Endometrial microvascular endothelial cells (primary cell): ENCODE measurements around the gene CD248. TPM values are rescaled to one million over a fixed set of nuclear protein-coding genes. Genes with fewer than 3 reads are reported as not detected.

Experiments
- in situ Hi-C: cut with HindIII; loops from 2 replicates; pipeline ENCODE4 v1.10.0; 2017; ENCODE audit warnings: low sequenced_read_pairs, low pct_unique_long_range_greater_than_20kb; ENCODE audit errors: inconsistent ontology term
- total RNA-seq: library from RNA; depleted of rRNA; stranded (reverse); fragments of >200 nt; gene quantifications from one replicate; pipeline ENCODE4 v1.2.3, GENCODE V29; 2015; ENCODE audit errors: inconsistent ontology term

CD248 gene
- total RNA-seq, 1 donor from 2014 or later: 2.0 TPM

DNA sequence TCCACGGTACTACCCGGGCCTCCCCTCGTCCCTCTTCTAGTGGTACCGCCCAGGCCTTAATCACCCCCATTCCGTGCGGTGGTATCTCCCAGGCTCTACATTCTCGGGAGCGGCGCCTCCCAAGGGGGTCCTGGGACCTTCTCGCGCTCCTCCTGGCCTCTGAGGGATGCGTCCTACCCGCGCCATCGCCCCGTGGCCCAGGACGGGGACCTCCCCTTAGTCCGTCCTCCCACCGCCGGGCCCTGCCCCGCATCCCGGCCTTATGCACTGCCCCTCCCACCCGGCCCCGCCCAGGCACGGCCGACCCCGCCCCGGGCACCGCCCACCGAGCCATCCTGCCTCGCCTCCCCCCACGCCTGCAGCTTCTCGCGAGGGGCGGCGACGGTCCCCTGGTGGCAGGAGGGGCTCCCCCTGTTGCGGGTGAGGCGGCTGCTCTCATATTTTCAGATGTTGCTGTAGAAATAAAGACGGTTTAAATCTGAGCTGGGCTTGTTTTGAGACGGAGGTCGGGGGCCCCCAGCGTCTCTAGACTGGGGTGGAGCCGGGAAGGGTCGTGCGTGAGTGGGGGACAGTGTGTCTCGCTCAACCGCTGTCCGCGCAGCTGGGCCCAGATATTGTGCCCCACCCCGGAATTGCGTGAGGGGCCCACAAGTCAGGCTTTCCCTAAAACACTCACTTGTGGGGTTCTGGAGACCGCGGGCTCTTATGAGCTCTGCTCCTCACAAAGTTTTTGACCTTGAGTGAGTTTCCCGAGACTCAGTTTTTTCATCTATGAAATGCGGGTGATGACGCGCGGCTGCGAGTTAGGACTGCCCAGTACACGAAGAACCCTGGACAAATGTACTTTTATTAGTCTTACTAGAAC is 49.2 kb downstream of the CD248 start:
- in situ Hi-C loops: no loop called here

DNA sequence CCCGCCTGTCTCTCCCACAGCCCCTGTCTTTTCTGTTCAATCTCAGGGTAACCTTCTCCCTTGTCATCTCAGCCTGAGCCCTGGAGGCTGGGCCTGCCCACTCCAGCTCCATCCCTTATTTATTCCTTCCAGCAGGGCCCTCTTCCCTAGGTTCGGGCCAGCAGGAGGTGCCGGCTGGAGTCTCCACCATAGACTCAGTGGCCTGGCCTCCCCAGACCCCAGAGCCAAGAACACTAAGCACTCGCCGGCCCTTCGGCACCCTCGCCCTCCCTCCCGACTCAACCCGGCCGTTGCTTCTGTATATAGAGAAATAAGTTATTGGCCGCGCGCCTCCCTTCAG is 49.8 kb downstream of the CD248 start:
- in situ Hi-C loops: no loop called here

DNA sequence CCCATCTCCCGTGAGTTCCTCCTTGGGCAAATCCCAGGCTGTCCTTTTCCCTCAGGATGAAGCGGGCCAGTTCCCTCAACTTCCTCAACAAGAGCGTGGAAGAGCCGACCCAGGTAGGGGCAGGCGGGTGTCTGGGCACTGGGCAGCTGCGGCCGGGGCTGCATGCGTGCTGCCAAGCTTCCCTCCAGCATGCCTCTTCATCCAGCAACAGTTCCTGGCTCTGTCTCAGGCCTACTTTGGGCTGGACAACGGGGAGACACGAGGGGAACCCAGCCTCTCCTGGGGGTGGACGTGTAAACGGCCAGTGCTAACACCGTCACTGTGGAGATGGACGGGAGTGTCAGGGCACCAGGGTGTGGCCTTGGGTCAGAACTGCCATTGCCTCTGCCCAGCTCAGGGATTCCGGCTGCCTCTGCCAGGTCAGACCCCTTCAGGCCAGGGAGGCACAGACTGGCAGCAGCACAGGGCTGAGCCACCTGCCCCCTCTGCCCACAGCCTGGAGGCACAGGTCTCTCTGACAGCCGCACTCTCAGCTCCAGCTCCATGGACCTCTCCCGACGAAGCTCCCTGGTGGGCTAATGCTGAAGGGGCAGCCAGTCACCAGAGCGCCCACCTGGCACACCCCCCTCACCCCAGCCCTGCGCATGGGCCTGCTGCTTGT is 50.3 kb downstream of the CD248 start:
- in situ Hi-C loops: no loop called here

DNA sequence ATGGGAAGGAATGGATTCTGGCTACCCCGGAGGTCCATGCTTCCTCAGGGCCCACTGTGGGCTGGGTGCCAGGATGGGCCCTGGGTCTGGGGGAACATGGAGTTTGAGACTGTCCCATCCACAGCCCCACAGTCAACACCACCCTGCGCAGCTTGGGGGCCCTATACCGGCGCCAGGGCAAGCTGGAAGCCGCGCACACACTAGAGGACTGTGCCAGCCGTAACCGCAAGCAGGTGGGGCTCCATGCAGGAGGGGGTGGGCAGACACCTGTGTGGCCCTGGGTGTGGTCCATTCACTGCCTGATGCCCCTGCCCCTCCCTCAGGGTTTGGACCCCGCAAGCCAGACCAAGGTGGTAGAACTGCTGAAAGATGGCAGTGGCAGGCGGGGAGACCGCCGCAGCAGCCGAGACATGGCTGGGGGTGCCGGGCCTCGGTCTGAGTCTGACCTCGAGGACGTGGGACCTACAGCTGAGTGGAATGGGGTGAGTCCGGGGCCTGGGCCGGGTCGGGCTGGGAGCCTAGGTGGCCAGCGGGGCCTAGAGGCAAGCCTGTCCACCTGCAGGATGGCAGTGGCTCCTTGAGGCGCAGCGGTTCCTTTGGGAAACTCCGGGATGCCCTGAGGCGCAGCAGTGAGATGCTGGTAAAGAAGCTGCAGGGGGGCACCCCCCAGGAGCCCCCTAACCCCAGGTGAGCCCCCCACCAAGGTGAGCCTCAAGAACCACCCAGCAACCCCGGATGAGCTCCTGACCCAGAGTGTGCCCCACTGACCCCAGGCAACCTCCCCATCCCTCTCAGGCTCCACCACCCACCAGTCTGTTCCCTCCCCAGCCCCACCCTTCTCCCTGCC is 51.1 kb downstream of the CD248 start:
- in situ Hi-C loops: no loop called here

DNA sequence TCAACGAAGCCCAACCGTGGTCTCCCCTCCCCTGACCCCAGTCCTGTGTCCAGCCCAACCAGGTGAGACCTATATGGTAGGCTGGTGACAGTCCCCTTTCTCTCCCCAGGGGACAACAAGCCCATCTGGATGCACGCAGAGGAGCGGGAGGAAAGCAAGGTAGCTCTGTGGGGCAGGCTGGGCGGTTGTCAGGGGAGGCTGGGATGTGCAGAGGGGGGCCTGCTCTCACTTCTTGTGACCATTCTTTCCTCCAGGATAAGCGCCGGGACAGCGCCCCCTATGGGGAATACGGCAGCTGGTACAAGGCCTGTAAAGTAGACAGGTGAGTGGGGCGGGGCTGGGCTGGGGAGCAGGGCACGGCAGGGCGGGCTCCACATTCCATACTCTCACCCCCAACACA is 51.9 kb downstream of the CD248 start:
- in situ Hi-C loops: no loop called here

Other genes with a start within 250 kb of the CD248 start
- gene PACS1, start 246.8 kb downstream of the CD248 start, total RNA-seq: 17.7 TPM
- gene KLC2, start 59.3 kb downstream of the CD248 start, total RNA-seq: 21.6 TPM
- 190 TPM for gene RAB1B, start 48.4 kb downstream of the CD248 start, total RNA-seq
- not detected for gene CNIH2, start 38.9 kb downstream of the CD248 start, total RNA-seq
- 171 TPM for gene YIF1A, start 27.9 kb downstream of the CD248 start, total RNA-seq
- not detected for gene TMEM151A, start 25.1 kb downstream of the CD248 start, total RNA-seq
- 15.5 TPM for gene RIN1, start 19.4 kb upstream of the CD248 start, total RNA-seq
- gene BRMS1, start 28.1 kb upstream of the CD248 start, total RNA-seq: 102 TPM
- 27.8 TPM for gene B4GAT1, start 30.6 kb upstream of the CD248 start, total RNA-seq
- gene SLC29A2, start 54.7 kb upstream of the CD248 start, total RNA-seq: not detected
- gene NPAS4, start 104.0 kb upstream of the CD248 start, total RNA-seq: not detected
- 77.6 TPM for gene MRPL11, start 121.8 kb upstream of the CD248 start, total RNA-seq
- 7.9 TPM for gene PELI3, start 149.9 kb upstream of the CD248 start, total RNA-seq
- gene DPP3, start 163.4 kb upstream of the CD248 start, total RNA-seq: 79.5 TPM
- gene BBS1, start 193.6 kb upstream of the CD248 start, total RNA-seq: 26.7 TPM
- 20.6 TPM for gene ZDHHC24, start 229.0 kb upstream of the CD248 start, total RNA-seq
- not detected for gene ACTN3, start 229.9 kb upstream of the CD248 start, total RNA-seq